HepG2 (cell line): ENCODE measurements around the gene MSI2. TPM values are rescaled to one million over a fixed set of nuclear protein-coding genes. Genes with fewer than 3 reads are reported as not detected.
A peak's percentile ranks its signal among the peaks of the same experiment; 100 is the strongest.

ENCODE experiments used
- BORCS8-MEF2B ChIP-seq: sonication (generic); formaldehyde crosslinking; IDR thresholded peaks from 2 replicates; pipeline ENCODE4 v1.8.0; 2022; ENCODE audit warnings: mild to moderate bottlenecking, missing genetic modification reagents
- CREBL2 ChIP-seq: sonication (generic); formaldehyde crosslinking; IDR thresholded peaks from 2 replicates; pipeline ENCODE4 v1.8.1; 2023; ENCODE audit warnings: missing genetic modification reagents, mild to moderate bottlenecking, borderline replicate concordance
- EEA1 ChIP-seq: sonication (generic); formaldehyde crosslinking; IDR thresholded peaks from 2 replicates; pipeline ENCODE4 v1.5.1; 2020; ENCODE audit warnings: mild to moderate bottlenecking, missing genetic modification reagents, borderline replicate concordance
- ERF ChIP-seq: IDR thresholded peaks from 2 replicates; pipeline ENCODE4 v1.6.1; 2018; ENCODE audit warnings: missing biosample characterization, missing genetic modification reagents
- ETV5 ChIP-seq: IDR thresholded peaks from 2 replicates; pipeline ENCODE4 v1.6.1; 2018; ENCODE audit warnings: missing biosample characterization, missing genetic modification reagents, inconsistent platforms, borderline replicate concordance
- FOXK1 ChIP-seq: sonication (generic); formaldehyde crosslinking; IDR thresholded peaks from 2 replicates; pipeline ENCODE4 v1.4.0; 2020; ENCODE audit warnings: low read depth, missing genetic modification reagents, borderline replicate concordance
- HNF4A ChIP-seq: sonication (generic); formaldehyde crosslinking; IDR thresholded peaks from 2 replicates; pipeline ENCODE4 v1.4.0; 2020; ENCODE audit warnings: missing genetic modification reagents
- HNRNPUL1 ChIP-seq: fragments of 200-400 bp; formaldehyde crosslinking; IDR thresholded peaks from 2 replicates; pipeline ENCODE4 v1.6.1; 2017; ENCODE audit warnings: low read depth, mild to moderate bottlenecking, low read length, moderate library complexity
- IRF1 ChIP-seq: sonication (generic); formaldehyde crosslinking; IDR thresholded peaks from 2 replicates; pipeline ENCODE4 v1.4.0; 2020; ENCODE audit warnings: low read depth, mild to moderate bottlenecking, missing genetic modification reagents
- JUNB ChIP-seq: sonication (generic); formaldehyde crosslinking; IDR thresholded peaks from 2 replicates; pipeline ENCODE4 v1.8.0; 2022; ENCODE audit warnings: missing genetic modification reagents, mild to moderate bottlenecking, borderline replicate concordance
- KLF11 ChIP-seq: IDR thresholded peaks from 2 replicates; pipeline ENCODE4 v1.6.1; 2016; ENCODE audit warnings: missing compliant biosample characterization
- MAFF ChIP-seq: IDR thresholded peaks from 2 replicates; pipeline ENCODE4 v1.6.1; 2011; ENCODE audit warnings: low read depth, low read length, improper control_type of control experiment
- NR3C1 ChIP-seq: sonication (generic); formaldehyde crosslinking; IDR thresholded peaks from 2 replicates; pipeline ENCODE4 v1.4.0; 2020; ENCODE audit warnings: missing genetic modification reagents
- ONECUT2 ChIP-seq: sonication (generic); formaldehyde crosslinking; IDR thresholded peaks from 2 replicates; pipeline ENCODE4 v1.4.0; 2020; ENCODE audit warnings: missing genetic modification reagents
- PHB2 ChIP-seq: fragments of 450-650 bp; IDR thresholded peaks from 2 replicates; pipeline ENCODE4 v1.6.1; 2018; ENCODE audit not compliant: partially characterized antibody
- POLR2G ChIP-seq: fragments of 200-400 bp; formaldehyde crosslinking; IDR thresholded peaks from 2 replicates; pipeline ENCODE4 v1.6.1; 2018; ENCODE audit warnings: mild to moderate bottlenecking, low read depth, low read length, moderate library complexity
- RFX3 ChIP-seq: IDR thresholded peaks from 2 replicates; pipeline ENCODE4 v1.6.1; 2016; ENCODE audit warnings: missing biosample characterization, missing genetic modification reagents
- RFX5 ChIP-seq: IDR thresholded peaks from 2 replicates; pipeline ENCODE4 v1.6.1; 2011; ENCODE audit warnings: low read depth, low read length, improper control_type of control experiment
- SALL2 ChIP-seq: sonication (generic); formaldehyde crosslinking; IDR thresholded peaks from 2 replicates; pipeline ENCODE4 v1.8.1; 2023; ENCODE audit warnings: mild to moderate bottlenecking, missing genetic modification reagents, inconsistent platforms
- SMARCC2 ChIP-seq: fragments of 450-650 bp; IDR thresholded peaks from 2 replicates; pipeline ENCODE4 v1.6.1; 2017; ENCODE audit warnings: antibody characterized with exemption, mild to moderate bottlenecking
- SP1 ChIP-seq, 2 experiments: fragments of 450-650 bp in 1 of 2; sonication (generic) in 1 of 2; formaldehyde crosslinking in 1 of 2; IDR thresholded peaks; 2 replicates each; pipeline versions ENCODE4 v1.4.0 to v1.6.1; 2016 to 2020; ENCODE audit warnings: missing genetic modification reagents in 1 of 2
- TGIF2 ChIP-seq: IDR thresholded peaks from 2 replicates; pipeline ENCODE4 v1.6.1; 2016; ENCODE audit warnings: control low read depth, missing compliant biosample characterization
- ZBTB38 ChIP-seq: sonication (generic); formaldehyde crosslinking; IDR thresholded peaks from 2 replicates; pipeline ENCODE4 v1.5.1; 2020; ENCODE audit warnings: mild to moderate bottlenecking, missing genetic modification reagents
- ZNF160 ChIP-seq: sonication (generic); formaldehyde crosslinking; IDR thresholded peaks from 2 replicates; pipeline ENCODE4 v1.8.0; 2022; ENCODE audit warnings: mild to moderate bottlenecking, inconsistent platforms, missing genetic modification reagents
- ZNF362 ChIP-seq: sonication (generic); formaldehyde crosslinking; IDR thresholded peaks from 2 replicates; pipeline ENCODE4 v1.4.0; 2020; ENCODE audit warnings: missing genetic modification reagents, mild to moderate bottlenecking, borderline replicate concordance
- ZNF432 ChIP-seq: sonication (generic); formaldehyde crosslinking; IDR thresholded peaks from 2 replicates; pipeline ENCODE4 v1.5.0; 2020; ENCODE audit warnings: missing genetic modification reagents, mild to moderate bottlenecking, borderline replicate concordance
- ZNF678 ChIP-seq: sonication (generic); formaldehyde crosslinking; IDR thresholded peaks from 2 replicates; pipeline ENCODE4 v1.4.0; 2020; ENCODE audit warnings: mild to moderate bottlenecking, missing genetic modification reagents
- ZNF710 ChIP-seq: sonication (generic); formaldehyde crosslinking; IDR thresholded peaks from 2 replicates; pipeline ENCODE4 v1.5.0; 2020; ENCODE audit warnings: mild to moderate bottlenecking, missing genetic modification reagents, borderline replicate concordance
- polyA plus RNA-seq, 8 experiments: library from polyadenylated mRNA; depleted of rRNA in 3 of 8; stranded (reverse) in 7 of 8; unstranded in 1 of 8; fragments of >200 nt; fragmentation: Illumina TruSeq in 4 of 8; extraction: Trizol in 4 of 8; gene quantifications; 2 replicates each; pipeline versions ENCODE4 v1.2.1 to v1.2.3, GENCODE V29; 2011 to 2016; ENCODE audit warnings: low read depth in 4 of 8, missing spikeins in 1 of 8, mixed read lengths in 1 of 8; ENCODE audit not compliant: insufficient read depth in 1 of 8
- total RNA-seq, 5 experiments: library from RNA; depleted of rRNA; stranded (reverse); fragments of >200 nt; fragmentation: Illumina TruSeq; extraction: Trizol; gene quantifications; 2 replicates each; pipeline ENCODE4 v1.2.3, GENCODE V29; 2016; ENCODE audit warnings: low read depth in 1 of 5

Gene MSI2
- total and polyA plus RNA-seq, 2 of the 13 experiments (the other 11 are each of a cell fraction or from before 2014, with no cell fraction given) = 77.5 to 78.4 TPM

- TF ChIP-seq MAFF = no peak
- peak; percentile 85 for TF ChIP-seq HNF4A (CRISPR knock-in tag)
- TF ChIP-seq SMARCC2 = no peak
- TF ChIP-seq EEA1 (CRISPR knock-in tag) = no peak
- TF ChIP-seq CREBL2 (CRISPR knock-in tag) = no peak
- no peak for TF ChIP-seq SP1 (IDR thresholded peaks at IDR 0.05)
- no peak for TF ChIP-seq SP1 (CRISPR knock-in tag; IDR thresholded peaks at IDR 0.05)
- no peak for TF ChIP-seq NR3C1 (CRISPR knock-in tag)
- TF ChIP-seq TGIF2 = no peak
- no peak for TF ChIP-seq SALL2 (CRISPR knock-in tag)
- no peak for TF ChIP-seq ZNF678 (CRISPR knock-in tag)
- peak; percentile 49 for TF ChIP-seq ERF (CRISPR knock-in tag)
- peak; percentile 49; the same call in 1 of the 2 replicates for TF ChIP-seq ZBTB38 (CRISPR knock-in tag)
- TF ChIP-seq ONECUT2 (CRISPR knock-in tag) = no peak
- TF ChIP-seq PHB2 = no peak
- peak; percentile 49; the same call in 1 of the 2 replicates for TF ChIP-seq ZNF710
- TF ChIP-seq ZNF362 (CRISPR knock-in tag) = peak; percentile 26; the same call in 1 of the 2 replicates
- no peak for TF ChIP-seq ZNF432 (CRISPR knock-in tag)
- peak; percentile 61; the same call in 1 of the 2 replicates for TF ChIP-seq POLR2G
- no peak for TF ChIP-seq FOXK1
- TF ChIP-seq RFX3 (CRISPR knock-in tag) = no peak
- no peak for TF ChIP-seq JUNB (CRISPR knock-in tag)
- TF ChIP-seq IRF1 (CRISPR knock-in tag) = no peak
- no peak for TF ChIP-seq BORCS8-MEF2B
- TF ChIP-seq KLF11 = no peak
- TF ChIP-seq ZNF160 (CRISPR knock-in tag) = no peak
- peak; percentile 89; the same call in 1 of the 2 replicates for TF ChIP-seq ETV5 (CRISPR knock-in tag)
- no peak for TF ChIP-seq RFX5
- TF ChIP-seq HNRNPUL1 = no peak
Observed at GRCh38 chr17:57697891-57698711, 441.8 kb downstream of the MSI2 start (continued).
